Pulmonary artery endothelial cell (primary cell): Measurements from ENCODE around the gene KCND3. TPM values are rescaled to one million over a fixed set of nuclear protein-coding genes. Genes with fewer than 3 reads are reported as not detected.

Experiments used
- DNase-seq: peaks from one replicate; pipeline ENCODE4 v3.0.0-alpha.2; 2011; ENCODE audit warnings: low read depth, low spot score
- total RNA-seq: library from RNA; depleted of rRNA; stranded (reverse); fragments of >200 nt; gene quantifications from 2 replicates; pipeline ENCODE4 v1.2.3, GENCODE V29; 2014

The KCND3 gene
- total RNA-seq, 1 donor from 2014 or later: under 0.01 TPM

DNA sequence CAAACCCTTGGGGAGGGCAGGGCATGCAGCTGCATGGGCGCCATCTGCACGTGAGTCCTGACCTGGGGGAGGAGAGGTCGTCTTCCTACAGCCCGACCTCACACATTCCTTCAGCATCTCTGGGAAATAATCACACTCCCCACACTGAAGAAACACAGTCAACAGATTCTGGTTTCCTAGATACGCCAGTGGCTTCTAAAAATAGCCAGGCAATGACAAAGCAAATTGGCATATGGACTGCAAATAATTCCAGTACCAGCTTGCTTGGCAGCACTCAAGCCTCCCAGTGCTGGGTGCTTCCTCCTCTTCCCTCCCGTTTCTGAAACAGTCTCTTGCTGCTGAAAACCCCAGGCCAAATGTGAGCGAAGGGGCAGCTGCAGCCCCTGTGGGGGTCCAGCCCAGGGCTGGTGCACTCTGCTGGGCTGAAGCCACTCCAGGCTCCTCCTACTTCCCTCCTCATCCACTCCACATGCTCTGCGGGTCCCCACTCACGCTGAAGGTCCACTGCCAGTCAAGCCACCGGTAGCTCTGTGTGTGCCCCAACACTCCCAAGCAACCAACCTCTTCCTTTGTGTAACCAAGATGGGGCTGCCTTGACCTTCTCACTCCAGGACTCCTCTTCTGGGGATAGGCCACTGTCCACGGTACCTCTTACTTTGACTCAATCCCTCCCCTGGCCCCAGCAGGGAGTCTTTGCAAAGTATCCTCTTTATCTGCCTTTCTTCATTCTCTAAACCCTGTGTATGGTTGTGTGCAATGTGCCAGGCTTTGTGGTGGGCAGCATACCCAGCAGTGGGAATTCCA lies 69.0 kb downstream of the KCND3 start:
- no peak for DNase-seq

DNA sequence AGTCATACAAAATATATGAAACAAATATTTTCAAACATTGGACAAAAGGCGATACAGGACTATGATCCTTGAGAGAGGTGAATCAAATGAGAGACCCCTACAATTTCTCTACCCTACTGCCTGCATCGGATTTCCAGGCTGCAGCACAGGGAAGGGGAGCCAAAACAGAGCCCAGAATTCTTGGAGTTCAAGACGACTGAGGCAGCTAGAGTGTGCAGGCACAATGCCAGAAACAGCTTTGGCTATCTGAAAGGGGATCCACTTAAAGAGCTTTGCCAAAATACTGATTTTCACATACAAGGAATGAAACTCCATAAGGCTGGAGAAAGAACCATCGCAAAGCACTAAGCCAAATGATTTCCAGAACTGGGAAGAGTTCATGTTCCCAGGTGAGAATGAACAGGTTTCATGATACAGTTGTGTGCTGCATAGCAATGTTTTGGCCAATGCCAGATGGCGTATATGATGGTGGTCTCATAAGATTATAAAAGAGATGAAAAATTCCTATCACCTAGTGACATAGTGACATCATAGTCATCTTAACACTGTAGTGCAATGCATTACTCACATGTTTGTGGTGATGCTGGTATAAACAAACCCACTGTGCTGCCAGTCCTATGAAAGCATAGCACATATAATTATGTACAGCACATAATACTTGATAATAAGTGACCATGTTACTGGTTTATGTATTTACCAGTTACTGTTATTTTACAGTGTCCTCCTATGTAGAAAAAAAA lies 77.5 kb downstream of the KCND3 start:
- DNase-seq: no peak

DNA sequence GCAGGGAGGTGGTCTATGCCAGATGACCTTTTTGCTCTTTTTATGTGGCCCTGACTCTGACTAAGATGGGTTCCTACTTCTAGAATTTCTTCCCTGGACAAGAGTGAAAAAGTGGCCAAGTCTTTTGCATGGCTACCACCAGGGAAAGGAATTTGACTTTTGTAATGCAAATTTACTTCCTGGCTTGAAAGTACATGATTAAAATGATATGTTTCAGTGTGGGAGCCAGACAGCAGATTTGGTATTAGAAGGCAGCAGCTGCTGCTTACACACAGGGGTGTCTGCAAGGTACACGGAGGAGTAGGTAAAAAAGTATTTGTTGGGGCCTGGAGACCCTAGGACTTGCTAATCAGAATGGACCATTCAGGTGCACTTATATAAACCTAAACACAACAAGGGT lies 78.4 kb downstream of the KCND3 start:
- no peak for DNase-seq

DNA sequence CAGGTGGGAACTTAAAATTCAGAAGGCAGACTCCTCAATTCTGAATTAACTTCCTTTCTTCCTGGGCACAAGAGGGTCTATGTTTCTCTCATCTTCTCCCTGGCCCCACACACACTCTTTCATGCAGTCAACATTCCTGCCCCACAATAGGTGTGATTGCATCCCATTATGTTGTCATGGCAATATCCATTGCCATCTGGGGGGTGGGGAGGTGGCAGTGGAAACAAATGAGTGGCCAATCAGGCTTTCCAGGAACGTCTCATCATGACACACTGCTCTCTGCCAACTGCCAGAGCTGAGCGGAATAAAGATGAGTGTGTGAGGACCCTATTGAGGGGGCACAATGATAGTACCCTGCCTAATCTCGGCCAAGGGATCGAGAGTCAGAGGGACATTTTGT lies 80.4 kb downstream of the KCND3 start:
- no peak for DNase-seq

DNA sequence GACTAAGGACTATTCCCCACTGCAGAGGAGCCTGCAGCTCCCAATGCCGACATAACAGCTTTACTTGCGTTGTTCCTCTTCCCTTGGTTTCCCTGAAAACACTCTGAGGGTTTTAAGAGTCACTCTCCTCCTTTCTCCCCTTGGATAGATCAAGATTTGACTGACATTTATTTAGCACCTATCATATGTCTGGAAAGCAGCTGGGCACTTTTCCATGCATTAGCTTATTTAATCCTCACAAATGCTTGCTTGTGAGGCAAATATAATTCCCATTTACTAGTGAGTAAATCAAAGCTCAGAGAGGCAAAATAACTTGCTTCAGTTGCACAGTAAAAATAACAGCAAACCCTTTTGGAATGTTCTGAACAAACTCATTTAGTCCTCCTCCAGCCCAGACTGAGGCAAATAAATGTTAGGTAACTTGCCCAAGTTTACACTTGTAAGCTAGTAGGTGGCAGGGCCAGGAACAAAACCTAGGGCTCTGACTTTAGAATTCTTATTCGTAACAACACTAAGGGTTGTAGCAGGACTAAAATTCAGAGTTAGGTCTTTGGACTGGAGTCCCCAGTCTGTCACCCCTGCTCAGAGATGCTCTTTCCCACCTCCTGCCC lies 81.4 kb downstream of the KCND3 start:
- DNase-seq: no peak

DNA sequence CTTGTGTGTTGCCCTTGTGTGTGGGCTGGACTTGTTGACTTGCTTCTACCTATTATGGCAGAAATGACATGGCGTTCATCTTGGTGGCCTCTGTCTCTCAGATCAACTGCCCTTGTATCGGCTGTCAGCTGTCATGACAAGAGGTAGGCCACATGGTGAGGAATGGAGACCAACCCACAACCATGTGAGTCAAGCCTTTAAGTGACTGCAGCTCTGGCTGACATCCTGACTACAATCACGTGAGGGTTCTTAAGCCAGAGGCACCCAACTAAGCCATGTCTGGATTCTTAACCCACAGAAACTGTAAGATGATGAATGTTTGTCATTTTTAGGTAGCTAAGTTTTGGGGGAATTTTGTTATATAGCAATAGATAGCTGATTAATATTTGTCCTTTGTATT lies 82.1 kb downstream of the KCND3 start:
- DNase-seq: no peak

DNA sequence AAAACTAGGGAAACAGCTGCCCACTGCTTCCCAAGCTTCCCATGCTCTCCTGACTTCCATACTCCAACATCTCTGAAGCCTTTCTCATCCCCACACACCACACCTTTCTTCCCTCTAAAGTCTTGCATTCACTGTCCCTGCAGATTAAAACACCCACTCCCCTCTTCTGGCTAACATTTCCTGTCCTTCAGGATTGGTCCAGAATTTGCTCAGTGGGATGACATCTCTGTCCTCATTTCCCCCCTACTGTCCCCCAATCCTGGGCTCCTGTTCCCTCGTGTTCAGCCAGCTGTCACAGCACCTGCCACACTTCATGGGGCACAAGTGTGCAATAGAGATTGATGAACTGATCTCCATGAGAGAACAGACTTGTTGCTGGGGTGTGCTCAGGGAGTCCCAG lies 82.7 kb downstream of the KCND3 start:
- DNase-seq: no peak

DNA sequence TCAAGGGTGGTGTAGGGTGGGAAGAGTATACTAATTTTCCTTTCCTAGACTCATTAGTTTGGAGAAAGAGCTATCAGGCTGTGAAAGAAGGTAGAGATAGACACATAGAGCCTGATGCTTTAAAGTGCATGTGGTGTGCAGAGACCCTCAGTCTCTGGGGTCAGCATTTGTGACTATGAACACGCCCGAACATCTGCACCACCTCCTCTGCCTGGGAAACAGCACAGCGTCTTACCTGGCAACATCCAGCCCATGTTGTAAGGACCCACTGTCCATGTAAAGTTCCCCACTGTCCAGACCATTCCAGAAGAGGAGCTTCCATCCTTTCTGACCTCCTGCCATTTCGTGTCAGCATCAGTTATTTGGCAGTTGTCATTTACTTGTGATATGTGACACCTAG lies 83.4 kb downstream of the KCND3 start:
- DNase-seq: no peak

DNA sequence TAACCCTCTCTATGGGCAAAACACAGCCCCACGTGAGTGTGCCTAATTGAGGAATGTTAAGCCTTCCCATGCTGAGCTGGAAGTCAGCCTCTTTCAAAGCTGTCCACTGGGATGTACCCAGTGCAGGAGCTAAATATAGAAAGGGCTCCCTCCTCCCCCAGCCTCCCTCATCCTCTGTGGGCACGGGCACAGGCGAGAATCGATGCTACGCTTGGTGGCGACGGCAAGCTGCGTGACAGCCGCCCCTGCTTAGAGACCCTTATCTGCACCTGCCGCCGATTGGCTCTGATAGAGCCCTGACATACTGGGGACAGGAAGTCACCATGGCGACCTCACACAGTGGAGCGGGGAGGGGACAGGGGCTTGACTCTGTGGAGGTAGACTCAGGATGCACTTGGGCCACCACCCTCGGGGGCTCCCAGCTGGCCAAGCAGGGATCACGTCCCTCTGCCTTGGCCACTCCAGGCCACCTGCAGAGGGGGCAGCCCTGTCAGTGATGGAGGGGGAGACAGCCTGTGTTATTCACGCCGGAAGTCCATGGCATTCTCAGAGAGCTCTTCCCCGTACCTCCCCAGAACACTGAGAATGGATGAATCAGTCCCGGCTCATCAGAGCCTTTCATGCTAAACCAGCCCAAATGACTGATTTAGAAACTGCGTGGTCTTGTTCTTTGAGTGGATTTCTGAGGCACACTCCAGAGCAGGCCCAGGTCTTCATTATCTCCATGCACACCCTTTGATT lies 84.8 kb downstream of the KCND3 start:
- DNase-seq: no peak

DNA sequence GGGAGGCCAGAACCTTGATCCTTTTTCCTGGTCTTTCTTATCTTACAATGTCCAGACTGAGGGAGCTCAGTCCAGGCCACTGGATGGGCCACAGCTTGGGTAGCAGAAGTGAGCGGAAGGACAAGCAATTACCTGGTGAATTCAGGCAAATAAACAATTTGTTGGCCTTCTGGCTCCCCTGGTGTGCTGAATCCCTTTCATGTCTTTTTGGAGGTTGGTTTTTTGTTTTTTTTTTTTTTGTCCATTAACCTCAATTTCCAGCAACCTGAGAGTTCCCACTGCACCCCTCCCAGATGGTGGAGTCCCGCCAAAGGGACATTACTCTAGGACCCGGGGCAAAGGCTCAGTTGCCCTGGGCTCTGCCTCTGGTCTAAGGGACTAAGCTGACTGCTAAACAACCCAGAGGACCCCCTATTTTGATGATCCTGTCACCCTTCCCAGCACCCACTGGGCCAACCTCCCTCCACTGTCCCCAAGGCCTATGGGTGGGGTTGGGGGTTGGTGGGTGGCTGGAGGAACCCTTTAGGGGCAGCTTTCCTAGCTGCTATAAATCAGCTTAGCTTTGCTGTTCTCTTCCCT lies 85.5 kb downstream of the KCND3 start:
- DNase-seq: no peak

DNA sequence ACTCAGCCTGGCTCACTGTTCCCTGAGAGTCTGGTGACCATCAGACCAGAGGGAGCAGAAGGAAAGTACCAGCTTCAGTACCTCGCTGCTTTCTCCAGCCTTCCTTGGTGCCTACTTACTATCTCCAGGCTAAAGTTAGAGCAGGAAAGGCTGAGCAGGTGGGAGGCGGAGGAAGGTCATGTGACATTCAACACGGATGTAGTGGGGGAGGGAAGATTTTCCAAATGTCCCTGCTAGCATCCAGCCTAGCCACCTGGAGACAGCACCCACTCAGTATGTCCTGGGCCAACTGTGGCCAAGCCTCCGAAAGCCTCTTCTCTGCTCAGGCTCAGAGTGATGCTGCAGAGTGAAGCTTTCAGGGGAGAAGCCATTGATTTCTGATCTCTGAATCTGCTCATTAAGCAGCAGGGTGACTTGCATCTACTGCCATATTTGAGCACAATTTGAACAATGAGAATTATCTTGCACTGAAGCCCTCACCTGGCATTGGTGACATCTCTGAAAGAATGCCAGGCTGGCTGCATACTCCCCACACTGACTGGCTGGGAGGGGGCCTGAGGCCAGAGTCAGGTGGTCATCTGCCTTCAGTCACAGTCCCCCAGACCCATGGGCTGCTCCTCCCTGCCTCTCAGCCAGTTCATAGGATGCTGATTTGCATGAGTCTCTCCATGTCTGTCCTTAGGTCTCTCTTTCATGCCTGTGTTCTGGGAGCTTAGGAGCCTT lies 86.2 kb downstream of the KCND3 start:
- no peak for DNase-seq

DNA sequence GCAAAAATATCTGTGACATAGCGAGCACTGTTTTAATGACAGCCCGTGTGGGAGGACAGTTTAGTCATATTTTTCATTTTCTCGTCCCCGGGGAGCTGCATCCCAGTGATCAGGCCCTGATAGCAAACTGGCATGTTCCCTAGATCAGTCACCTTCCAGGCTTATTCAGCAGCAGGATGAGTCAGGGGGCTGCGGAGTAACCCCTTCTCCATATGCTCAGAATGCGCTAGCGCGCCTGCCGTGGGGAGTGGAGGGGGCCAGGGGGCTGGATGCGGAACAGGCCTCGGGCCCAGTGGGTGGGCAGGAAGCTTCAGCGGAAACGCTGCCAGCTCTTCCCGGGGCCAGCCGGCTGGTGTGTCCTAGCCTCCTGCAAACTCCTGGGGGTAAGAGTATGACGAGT lies 94.0 kb downstream of the KCND3 start:
- no peak for DNase-seq

DNA sequence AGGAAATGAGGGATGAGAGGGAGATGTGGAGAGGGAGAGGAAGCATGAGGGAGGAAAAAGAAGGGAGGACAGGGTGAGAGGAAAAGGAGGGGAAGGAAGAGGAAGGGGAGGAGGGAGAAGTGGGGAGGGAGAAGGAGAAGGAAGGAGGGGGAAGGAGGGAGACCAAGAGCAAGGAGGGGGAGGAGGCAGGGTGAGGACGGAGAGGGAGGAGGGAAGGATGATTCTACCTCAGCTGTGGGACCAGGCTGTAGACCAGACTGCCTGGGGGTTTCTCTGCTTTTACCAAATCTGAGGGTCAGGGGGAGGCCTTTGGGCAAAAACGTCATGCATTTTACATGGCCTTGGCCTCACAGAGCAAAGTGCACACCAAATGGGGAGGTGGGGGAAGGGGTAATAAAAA lies 94.5 kb downstream of the KCND3 start:
- no peak for DNase-seq

DNA sequence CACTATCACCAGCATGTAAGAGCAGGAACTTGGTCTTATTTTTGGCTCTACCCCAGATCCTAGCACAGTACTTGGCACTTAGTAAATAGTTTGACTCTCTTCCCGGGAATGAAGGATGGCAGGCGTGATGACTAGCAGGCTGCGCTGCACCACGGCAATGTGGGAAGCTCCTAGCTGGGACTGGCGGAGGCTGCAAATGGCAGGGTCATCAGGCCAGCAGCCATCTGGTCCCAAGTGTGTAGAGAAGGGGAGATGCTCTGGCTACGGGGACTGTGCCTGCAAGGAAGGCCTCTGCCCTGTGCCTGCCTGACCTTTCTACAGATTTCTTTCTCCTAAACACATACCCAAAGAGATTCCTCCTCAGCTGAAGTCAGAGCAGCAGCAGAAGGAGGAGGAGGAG lies 95.0 kb downstream of the KCND3 start:
- no peak for DNase-seq

DNA sequence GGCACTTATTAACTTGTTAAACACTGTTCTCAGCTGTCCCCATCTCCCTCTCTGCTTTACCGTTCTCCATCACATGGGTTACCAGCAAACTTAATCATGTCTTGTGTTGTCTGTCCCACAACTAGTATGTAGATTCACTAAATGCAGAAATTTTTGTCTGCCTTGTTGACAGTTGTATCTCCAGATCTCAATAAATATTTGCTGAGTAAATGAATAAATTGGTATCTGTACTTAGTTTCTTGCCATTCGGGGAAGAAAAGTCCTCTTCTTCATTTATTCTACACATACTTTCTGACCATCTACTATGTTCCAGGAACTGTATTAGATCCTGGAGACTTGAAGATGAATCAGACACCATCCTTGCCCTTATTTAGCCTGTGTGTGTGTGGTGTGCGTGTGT lies 97.9 kb downstream of the KCND3 start:
- no peak for DNase-seq

DNA sequence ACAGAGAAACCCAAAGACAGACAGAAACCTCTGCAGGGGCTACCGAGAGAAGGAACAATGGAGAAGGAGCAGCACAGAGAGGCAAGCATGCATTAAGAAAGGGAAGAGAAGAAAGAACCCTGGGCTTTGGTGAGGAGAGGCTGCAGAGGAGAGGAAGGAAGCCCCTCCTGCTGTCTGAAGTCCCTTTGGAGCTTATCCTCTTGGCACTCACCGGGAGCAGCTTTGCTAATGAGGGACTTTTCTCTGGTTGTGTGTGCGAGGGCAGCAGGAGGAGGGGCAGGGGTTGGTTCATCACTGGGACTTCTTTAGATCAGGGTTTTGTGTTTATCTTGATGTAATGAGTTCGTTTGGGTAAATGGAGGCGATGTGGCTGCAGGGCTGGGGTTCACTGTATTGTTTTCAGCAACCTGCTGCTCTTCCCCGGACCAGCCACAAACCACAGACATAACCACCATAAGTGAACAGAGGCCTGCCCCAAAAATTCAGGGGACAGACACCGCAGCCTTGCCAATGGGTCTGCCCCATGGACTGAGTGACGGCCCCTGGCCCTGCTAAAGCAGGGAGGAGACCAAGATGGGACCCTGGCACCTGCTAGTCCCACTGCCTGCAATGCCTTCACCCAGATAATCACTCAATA lies 100.6 kb downstream of the KCND3 start:
- DNase-seq: no peak

DNA sequence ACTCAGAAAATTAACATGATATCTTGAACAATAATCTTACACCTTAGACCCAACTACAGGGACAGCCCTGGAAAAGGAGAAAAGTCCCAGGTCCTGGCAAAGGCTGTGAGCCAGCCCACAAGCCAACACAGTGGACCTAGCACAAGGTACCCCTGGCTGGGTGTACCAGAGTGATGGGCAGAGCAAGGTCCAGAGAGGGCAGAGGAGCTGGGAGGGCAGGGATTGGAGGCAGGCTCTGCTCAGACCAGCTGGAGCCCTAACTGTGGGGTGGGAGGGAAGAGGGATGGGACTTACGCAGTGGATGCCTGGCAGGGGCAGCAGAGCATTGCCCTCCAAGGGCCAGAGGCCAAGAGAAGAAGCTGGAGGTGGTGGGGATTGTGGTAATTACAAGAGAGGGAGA lies 101.6 kb downstream of the KCND3 start:
- DNase-seq: no peak

DNA sequence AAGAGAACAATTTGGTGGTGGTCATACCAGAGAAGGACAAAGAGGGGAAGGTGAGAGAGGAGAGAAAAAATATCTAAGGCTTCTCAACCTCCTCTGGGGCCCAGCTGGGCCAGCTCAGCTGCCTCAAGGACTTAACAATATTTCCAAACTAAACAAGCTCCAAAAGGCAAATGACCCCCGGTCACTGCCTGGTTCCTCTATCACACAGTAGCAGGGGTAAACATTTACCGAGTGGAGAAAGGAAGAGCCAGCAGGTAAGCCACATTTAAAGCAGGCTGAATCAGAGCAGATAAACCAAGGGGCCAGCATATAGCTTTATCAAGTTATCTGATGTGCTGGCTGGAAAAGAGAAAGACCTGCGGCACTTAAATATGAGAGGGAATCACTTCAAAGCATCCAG lies 102.1 kb downstream of the KCND3 start:
- DNase-seq: no peak

DNA sequence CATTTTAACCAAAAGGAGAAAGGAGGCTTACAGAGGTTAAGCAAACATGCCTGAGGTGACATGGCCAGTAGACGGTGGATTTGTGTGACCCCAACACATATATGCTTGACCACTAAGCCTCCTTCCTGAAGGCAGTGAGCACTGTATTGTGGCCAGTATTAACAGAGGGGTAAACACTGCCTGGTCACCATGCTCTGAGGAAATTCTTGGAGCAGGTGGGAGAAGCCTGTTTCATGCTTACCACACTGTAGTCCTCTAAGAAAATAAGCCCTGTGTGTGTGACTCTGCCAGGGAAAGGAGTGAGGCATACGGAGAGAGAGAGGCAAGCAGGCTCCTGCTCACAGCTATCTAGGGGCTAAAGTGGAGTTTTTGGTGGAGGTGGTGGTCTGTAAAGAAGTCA lies 102.7 kb downstream of the KCND3 start:
- no peak for DNase-seq

DNA sequence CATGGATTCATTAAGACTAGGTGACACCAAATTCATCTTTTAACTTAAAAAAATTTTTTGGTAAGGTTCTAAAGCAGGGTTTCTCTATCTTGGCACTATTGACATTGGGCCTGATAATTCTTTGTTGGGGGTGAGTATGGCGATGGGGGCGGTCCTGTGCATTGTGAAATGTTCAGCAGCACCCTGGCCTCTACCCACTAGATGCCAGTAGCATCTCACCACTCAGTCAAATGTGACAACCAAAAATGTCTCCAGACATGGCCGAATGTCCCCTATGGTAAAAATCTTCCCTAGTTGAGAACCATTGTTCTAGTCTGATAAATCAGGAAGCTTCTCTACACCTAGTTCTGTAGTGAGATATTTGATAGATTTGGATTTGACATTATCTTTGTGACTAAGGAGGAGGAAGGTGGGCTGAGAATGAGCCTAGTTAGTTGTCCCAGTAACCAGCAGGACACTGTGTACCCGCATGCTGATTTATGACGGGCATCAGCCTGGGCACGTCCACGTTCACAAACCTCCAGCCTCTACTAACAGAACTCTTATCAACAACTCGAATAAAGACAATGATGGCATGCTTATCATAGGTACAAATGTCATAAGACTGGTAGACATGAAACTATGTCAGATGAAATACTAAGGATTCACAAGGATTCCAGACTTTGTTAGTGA lies 104.6 kb downstream of the KCND3 start:
- DNase-seq: no peak
